Activated CD8-positive, alpha-beta T cell treated with anti-CD3 and anti-CD28 coated beads, Interleukin-2, amount 10 ng/mL, durations not matched to agents 7 days and 5 days (primary cell): ENCODE measurements around the gene EPB41L1. TPM values are rescaled to one million over a fixed set of nuclear protein-coding genes. Genes with fewer than 3 reads are reported as not detected.

Experiments
- ATAC-seq: fragments of 150-1000 bp; cut with Tn5 transposase; one replicate; pipeline ENCODE4 v1.10.0; 2021; ENCODE audit warnings: moderate library complexity
- CTCF ChIA-PET: fragments of 350-600 bp; sonication (Branson Sonifier 250); formaldehyde crosslinking; loops from one replicate; lab custom pipeline; 2021; ENCODE audit warnings: antibody characterized with exemption; lab: Charles Lee
- POLR2A ChIA-PET: fragments of 350-600 bp; sonication (Branson Sonifier 250); formaldehyde crosslinking; loops from one replicate; lab custom pipeline; 2021; ENCODE audit warnings: antibody characterized with exemption; lab: Charles Lee
- DNase-seq: peaks from one replicate; pipeline ENCODE4 v3.0.0-alpha.2; 2020
- H3K27ac Mint-ChIP-seq: one replicate; pipeline ENCODE4 v1.8.0; 2021; ENCODE audit warnings: mild to moderate bottlenecking, mixed read lengths
- H3K27me3 Mint-ChIP-seq: one replicate; pipeline ENCODE4 v1.8.0; 2021; ENCODE audit warnings: low read depth, mixed read lengths
- H3K36me3 Mint-ChIP-seq: one replicate; pipeline ENCODE4 v1.8.0; 2021; ENCODE audit warnings: low read depth, mixed read lengths
- H3K4me1 Mint-ChIP-seq: one replicate; pipeline ENCODE4 v1.8.0; 2021; ENCODE audit warnings: low read depth, mixed read lengths
- H3K4me3 Mint-ChIP-seq: one replicate; pipeline ENCODE4 v1.8.0; 2021; ENCODE audit warnings: mild to moderate bottlenecking, mixed read lengths
- H3K9me3 Mint-ChIP-seq: one replicate; pipeline ENCODE4 v1.8.0; 2022; ENCODE audit warnings: mixed read lengths; ENCODE audit not compliant: insufficient read depth
- total RNA-seq, 2 experiments: library from RNA; stranded (reverse); gene quantifications; one replicate each; pipeline ENCODE4 v1.2.3, GENCODE V29; 2021

EPB41L1 gene
- total RNA-seq, 2 experiments from 2014 or later, result not detected

- ChIA-PET POLR2A (no interaction called here), CTCF (interaction anchor here (1.2 to 3.5 kb wide), 5 partner anchors 9 to 155 kb away, joined by 3 to 11 read pairs (median 5); no protein-coding TSS in a partner anchor)
- Mint-ChIP-seq H3K9me3 (no peaks in the 10 kb centered on the region), H3K4me3 (no peak overlapping the region), H3K27ac (no peak overlapping the region), H3K36me3 (no peaks in the 10 kb centered on the region), H3K27me3 (peaks cover 17% of the 10 kb centered on the region), H3K4me1 (peaks cover 9% of the 10 kb centered on the region)
- DNase-seq (no peak), ATAC-seq (no peak)
Observed at GRCh38 chr20:36147690-36148089, 6.8 kb upstream of the EPB41L1 start.

DNA sequence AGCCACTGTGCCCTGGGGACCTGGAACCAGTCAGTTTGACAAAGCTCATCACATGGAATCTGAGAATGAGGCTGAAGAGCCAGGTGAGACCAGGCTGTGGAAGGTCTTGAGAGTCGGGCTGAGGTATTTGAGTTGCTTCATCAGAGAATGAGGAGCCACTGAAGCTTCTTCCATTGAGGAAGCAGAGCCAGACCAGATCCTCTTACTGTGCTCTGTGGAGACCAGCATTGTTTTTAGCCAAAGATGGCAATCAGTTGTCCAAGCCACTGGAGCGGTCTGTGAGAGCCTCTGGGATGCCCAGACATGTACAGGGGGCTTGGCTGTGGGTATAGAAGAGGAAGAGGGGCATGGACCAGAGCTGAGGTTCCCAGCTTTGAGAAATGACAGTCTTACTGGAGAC lies 6.1 kb upstream of the EPB41L1 start:
- H3K4me3 Mint-ChIP-seq, result no peak overlapping the region
- CTCF ChIA-PET, result interaction anchor here (1.2 to 3.5 kb wide), 5 partner anchors 8 to 156 kb away, joined by 3 to 11 read pairs (median 5); no protein-coding TSS in a partner anchor

GRCh38 chr20:36149012-36149411 lies 5.5 kb upstream of the EPB41L1 start:
- Mint-ChIP-seq H3K4me3 (no peak overlapping the region), H3K9me3 (no peaks in the 10 kb centered on the region), H3K27ac (no peak overlapping the region), H3K36me3 (no peaks in the 10 kb centered on the region), H3K27me3 (peaks cover 26% of the 10 kb centered on the region), H3K4me1 (no peaks in the 10 kb centered on the region)
- ATAC-seq (no peak), DNase-seq (no peak)
- ChIA-PET POLR2A (no interaction called here), CTCF (interaction anchor here (0.8 to 1.4 kb wide), 5 partner anchors 10 to 156 kb away, joined by 3 to 5 read pairs (median 3); no protein-coding TSS in a partner anchor)

More for the DNA sequence above, 6.1 kb upstream of the EPB41L1 start:
- POLR2A ChIA-PET, result no interaction called here
- Mint-ChIP-seq H3K36me3 (no peaks in the 10 kb centered on the region), H3K27me3 (peaks cover 22% of the 10 kb centered on the region), H3K27ac (no peak overlapping the region), H3K4me1 (peaks cover 1% of the 10 kb centered on the region), H3K9me3 (no peaks in the 10 kb centered on the region)
- DNase-seq, result no peak
- no peak for ATAC-seq

- H3K27ac Mint-ChIP-seq, result no peak overlapping the region
- H3K9me3 Mint-ChIP-seq, result no peaks in the 10 kb centered on the region
- ChIA-PET POLR2A (no interaction called here), CTCF (interaction anchor here (0.8 to 0.9 kb wide), 2 partner anchors 53 to 156 kb away, joined by 3 read pairs; no protein-coding TSS in a partner anchor)
- no peak for DNase-seq
- ATAC-seq, result no peak
- peaks cover 24% of the 10 kb centered on the region for H3K27me3 Mint-ChIP-seq
- no peaks in the 10 kb centered on the region for H3K4me1 Mint-ChIP-seq
- H3K4me3 Mint-ChIP-seq, result no peak overlapping the region
- H3K36me3 Mint-ChIP-seq, result no peaks in the 10 kb centered on the region
Observed at GRCh38 chr20:36149469-36149868, 5.1 kb upstream of the EPB41L1 start.

DNA sequence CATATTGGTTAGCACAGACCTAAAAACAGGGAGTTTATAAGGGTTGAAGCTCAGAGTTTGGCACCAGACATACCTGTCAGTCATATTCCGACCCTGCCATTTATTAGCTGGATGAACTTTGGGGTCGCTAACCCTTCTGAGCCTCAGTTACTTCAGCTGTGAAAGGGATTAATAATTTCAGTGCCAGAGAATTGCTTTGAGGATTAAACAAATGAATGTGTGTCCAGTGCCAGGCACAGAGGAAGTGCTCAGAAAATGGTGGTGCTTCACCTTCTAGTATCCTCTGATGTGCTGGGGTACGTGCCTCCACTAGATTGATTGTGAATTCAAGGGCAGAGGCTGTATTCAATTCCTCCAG lies 4.1 kb upstream of the EPB41L1 start:
- H3K27ac Mint-ChIP-seq, result no peak overlapping the region
- ATAC-seq (no peak), DNase-seq (no peak)
- H3K36me3 Mint-ChIP-seq, result no peaks in the 10 kb centered on the region
- H3K4me3 Mint-ChIP-seq, result no peak overlapping the region
- H3K4me1 Mint-ChIP-seq, result no peaks in the 10 kb centered on the region
- POLR2A ChIA-PET, result no interaction called here
- peaks cover 29% of the 10 kb centered on the region for H3K27me3 Mint-ChIP-seq
- CTCF ChIA-PET, result interaction anchor here (0.7 kb wide), 1 partner anchor 460 kb away, joined by 3 read pairs; no protein-coding TSS in a partner anchor
- H3K9me3 Mint-ChIP-seq, result no peaks in the 10 kb centered on the region

- ChIA-PET CTCF (interaction anchor here (0.7 kb wide), 1 partner anchor 460 kb away, joined by 3 read pairs; no protein-coding TSS in a partner anchor), POLR2A (no interaction called here)
- H3K9me3 Mint-ChIP-seq, result no peaks in the 10 kb centered on the region
- H3K4me1 Mint-ChIP-seq, result no peaks in the 10 kb centered on the region
- no peak overlapping the region for H3K4me3 Mint-ChIP-seq
- H3K27me3 Mint-ChIP-seq, result peaks cover 29% of the 10 kb centered on the region
- no peaks in the 10 kb centered on the region for H3K36me3 Mint-ChIP-seq
- DNase-seq (no peak), ATAC-seq (no peak)
- no peak overlapping the region for H3K27ac Mint-ChIP-seq
Observed at GRCh38 chr20:36150847-36151539, 3.5 kb upstream of the EPB41L1 start.

DNA sequence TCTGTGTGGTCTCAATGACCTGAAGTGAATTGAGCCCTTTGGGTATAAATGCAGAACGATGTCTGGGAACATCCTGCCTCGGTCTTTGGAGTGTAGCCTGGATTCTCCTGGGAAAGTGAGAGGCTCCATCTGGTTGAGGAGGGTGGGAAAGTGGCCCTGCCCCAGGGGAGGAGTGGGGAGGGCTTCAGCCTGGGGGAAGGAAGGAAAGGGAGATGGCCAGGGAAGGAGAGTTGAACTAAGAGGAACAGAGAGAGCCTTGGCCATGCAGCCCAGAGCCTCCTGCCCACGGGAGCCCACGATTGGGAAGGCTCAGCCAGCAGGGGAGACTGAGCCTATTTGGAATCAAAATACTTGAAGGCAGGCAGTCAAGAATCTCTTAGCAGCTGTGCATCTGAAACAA lies 2.3 kb upstream of the EPB41L1 start:
- Mint-ChIP-seq H3K27ac (no peak overlapping the region), H3K27me3 (peaks cover 32% of the 10 kb centered on the region), H3K4me3 (no peak overlapping the region), H3K9me3 (no peaks in the 10 kb centered on the region), H3K36me3 (no peaks in the 10 kb centered on the region), H3K4me1 (no peaks in the 10 kb centered on the region)
- ATAC-seq (no peak), DNase-seq (no peak)
- ChIA-PET POLR2A (no interaction called here), CTCF (interaction anchor here (1.0 kb wide), 1 partner anchor 9 kb away, joined by 3 read pairs; no protein-coding TSS in a partner anchor)

- ATAC-seq, result no peak
- Mint-ChIP-seq H3K36me3 (no peaks in the 10 kb centered on the region), H3K27ac (no peak overlapping the region), H3K27me3 (peaks cover 32% of the 10 kb centered on the region), H3K4me3 (no peak overlapping the region), H3K4me1 (no peaks in the 10 kb centered on the region), H3K9me3 (no peaks in the 10 kb centered on the region)
- ChIA-PET POLR2A (no interaction called here), CTCF (interaction anchor here (0.6 to 1.0 kb wide), 3 partner anchors 10 to 928 kb away, joined by 3 read pairs; no protein-coding TSS in a partner anchor)
- DNase-seq, result no peak
Observed at GRCh38 chr20:36153204-36153603, 1.3 kb upstream of the EPB41L1 start.

GRCh38 chr20:36153736-36154699 lies 522 bp upstream of the EPB41L1 start:
- Mint-ChIP-seq H3K4me3 (no peak overlapping the region), H3K9me3 (no peaks in the 10 kb centered on the region), H3K27ac (no peak overlapping the region), H3K4me1 (no peaks in the 10 kb centered on the region), H3K36me3 (no peaks in the 10 kb centered on the region), H3K27me3 (peaks cover 35% of the 10 kb centered on the region)
- POLR2A ChIA-PET, result no interaction called here
- CTCF ChIA-PET, result interaction anchor here (1.0 kb wide), 1 partner anchor 45 kb away, joined by 3 read pairs; no protein-coding TSS in a partner anchor
- DNase-seq (no peak), ATAC-seq (peak; percentile 67)

DNA sequence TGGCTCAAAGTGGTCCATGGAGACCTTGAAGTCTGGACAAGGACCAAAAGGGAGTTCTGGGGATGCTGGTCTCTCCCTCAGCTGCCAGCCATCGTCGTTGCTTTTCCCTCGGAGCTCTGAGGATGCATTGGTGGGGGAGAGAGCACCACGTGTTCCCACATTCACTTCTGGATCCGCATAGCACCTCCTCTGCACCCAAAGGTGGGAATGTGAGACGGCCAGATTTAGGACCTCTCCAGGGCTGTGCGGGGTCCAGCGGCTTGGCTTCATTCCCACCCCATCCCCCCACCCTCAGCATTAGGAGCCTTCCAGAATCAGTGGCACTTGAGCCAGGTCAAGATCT lies 1.1 kb downstream of the EPB41L1 start:
- POLR2A ChIA-PET, result no interaction called here
- H3K36me3 Mint-ChIP-seq, result no peaks in the 10 kb centered on the region
- no peaks in the 10 kb centered on the region for H3K4me1 Mint-ChIP-seq
- H3K27me3 Mint-ChIP-seq, result peaks cover 37% of the 10 kb centered on the region
- no peak for ATAC-seq
- DNase-seq, result no peak
- H3K9me3 Mint-ChIP-seq, result no peaks in the 10 kb centered on the region
- CTCF ChIA-PET, result interaction anchor here (0.9 to 3.4 kb wide), 10 partner anchors 9 to 284 kb away, joined by 3 to 16 read pairs (median 8); no protein-coding TSS in a partner anchor
- no peak overlapping the region for H3K27ac Mint-ChIP-seq
- no peak overlapping the region for H3K4me3 Mint-ChIP-seq

DNA sequence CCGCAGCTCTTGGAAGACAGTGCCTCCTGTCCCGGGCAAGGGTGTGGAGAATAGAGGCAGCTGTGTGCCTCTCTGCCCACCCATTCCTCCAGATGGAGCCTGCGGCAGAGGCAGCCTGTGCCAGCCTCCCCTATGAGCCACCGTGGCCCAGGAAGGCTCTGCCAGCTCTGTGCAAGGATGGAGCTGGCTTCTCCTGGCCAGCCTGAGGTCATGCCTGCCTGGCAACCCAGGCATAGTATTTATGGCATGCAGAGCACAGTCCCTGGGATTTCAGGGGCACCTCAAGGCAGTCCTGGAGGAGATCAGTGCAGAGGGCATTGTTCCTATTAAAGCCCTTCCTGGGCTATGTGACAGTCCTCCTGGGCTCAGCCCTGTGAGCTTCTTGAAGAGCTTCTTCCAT lies 1.5 kb downstream of the EPB41L1 start:
- Mint-ChIP-seq H3K9me3 (no peaks in the 10 kb centered on the region), H3K4me1 (no peaks in the 10 kb centered on the region), H3K36me3 (no peaks in the 10 kb centered on the region), H3K4me3 (no peak overlapping the region), H3K27ac (no peak overlapping the region), H3K27me3 (peaks cover 37% of the 10 kb centered on the region)
- ATAC-seq (no peak), DNase-seq (no peak)
- POLR2A ChIA-PET, result no interaction called here
- CTCF ChIA-PET, result interaction anchor here (0.7 to 3.5 kb wide), 17 partner anchors 9 to 283 kb away, joined by 3 to 21 read pairs (median 4); no protein-coding TSS in a partner anchor
